ENCODE measurements around the gene SSBP2.

GRCh38 chr5:81755320-81755719 lies 4.4 kb upstream of the SSBP2 start:
- no peak for TF ChIP-seq MAX (IDR thresholded peaks at IDR 0.05)
- no peak for TF ChIP-seq ATF3 (IDR thresholded peaks at IDR 0.05)
- no peak for TF ChIP-seq CTCF (IDR thresholded peaks at IDR 0.05 in 2 of 3, conservative IDR thresholded peaks at IDR 0.05 in 1 of 3; ENCODE audit: borderline replicate concordance in 1 of 3, insufficient read depth in 1 of 3, low read depth in 2 of 3, low read length in 2 of 3)
- TF ChIP-seq CEBPB (IDR thresholded peaks at IDR 0.05; ENCODE audit: low read depth), result peak; percentile 30; the same call in 1 of the 2 replicates
- no peak for TF ChIP-seq POLR2A (IDR thresholded peaks at IDR 0.05; ENCODE audit: borderline replicate concordance, extremely low read depth, insufficient read depth, insufficient read length)
- TF ChIP-seq EZH2 (IDR thresholded peaks at IDR 0.05), result no peak
- TF ChIP-seq SP1 (IDR thresholded peaks at IDR 0.05; ENCODE audit: low read depth), result peak; percentile 43; the same call in 1 of the 2 replicates

Measured in HCT116 (cell line).